Transverse colon (tissue), 4 donors: Measurements from ENCODE around the gene GGT5. TPM values are rescaled to one million over a fixed set of nuclear protein-coding genes. Genes with fewer than 3 reads are reported as not detected.
"Not testable (repeated sequence)": the region's sequence is repeated elsewhere in the genome, so short reads cannot be mapped to it uniquely, and the experiment has no call there.

Experiments used
- DNase-seq: peaks from one replicate; pipeline ENCODE4 v3.0.0-alpha.2; 2019
- H3K27ac ChIP-seq, 4 donors: fragments of 200-600 bp; sonication (generic); 2 replicates each; pipeline ENCODE4 v1.5.1; 2016 to 2018; ENCODE audit warnings: inconsistent platforms in 4 of 4
- H3K27me3 ChIP-seq: fragments of 200-600 bp; sonication (generic); 2 replicates; pipeline ENCODE4 v1.5.1; 2017; ENCODE audit warnings: inconsistent platforms
- H3K36me3 ChIP-seq, 4 donors: fragments of 200-600 bp; sonication (generic); 2 replicates each; pipeline ENCODE4 v1.5.1; 2017 to 2019; ENCODE audit warnings: inconsistent platforms in 4 of 4
- H3K4me1 ChIP-seq, 4 donors: fragments of 200-600 bp; sonication (generic); 2 replicates each; pipeline ENCODE4 v1.5.1; 2017 to 2020; ENCODE audit warnings: inconsistent platforms in 4 of 4
- H3K4me3 ChIP-seq, 4 donors: fragments of 200-600 bp; sonication (generic); 1 replicate in 1 of 4; 2 replicates in 3 of 4; pipeline versions ENCODE4 v1.5.1 to v1.6.1; 2017 to 2019; ENCODE audit warnings: inconsistent platforms in 4 of 4
- H3K9me3 ChIP-seq, 2 donors: fragments of 200-600 bp; sonication (generic); 2 replicates each; pipeline ENCODE4 v1.5.1; 2017 to 2019; ENCODE audit warnings: inconsistent platforms in 2 of 2
- EP300 ChIP-seq: sonication (generic); formaldehyde crosslinking; IDR thresholded peaks from one replicate; pipeline ENCODE4 v1.6.1; 2017; ENCODE audit warnings: antibody characterized with exemption, low read depth
- POLR2A ChIP-seq: fragments of 450-650 bp; IDR thresholded peaks from one replicate; pipeline ENCODE4 v1.6.1; 2016; ENCODE audit warnings: antibody characterized with exemption, mild to moderate bottlenecking, moderate library complexity
- POLR2AphosphoS5 ChIP-seq, 3 donors: sonication (generic); formaldehyde crosslinking; IDR thresholded peaks; one replicate each; pipeline ENCODE4 v1.6.1; 2016; ENCODE audit warnings: antibody characterized with exemption in 3 of 3
- WGBS, 2 donors: methylation state at CpG; one replicate each; pipeline ENCODE4 v1.1.5; 2018; ENCODE audit warnings: low coverage in 1 of 2; 5-methylcytosine and 5-hydroxymethylcytosine counted together
- in situ Hi-C, 4 donors: fragments of 200-750 bp; cut with MboI; loops; one replicate each; pipeline versions ENCODE4 v1.15.0 to v1.15.1; 2017; ENCODE audit warnings: low sequenced_read_pairs in 3 of 4, low pct_ligation_motif_present in 1 of 4, low pct_unique_long_range_greater_than_20kb in 1 of 4
- intact Hi-C: fragments of 100-400 bp; cut with DNase I; formaldehyde crosslinking; loops from one replicate; pipeline ENCODE4 v1.15.1; 2023; ENCODE audit warnings: low total_unique reads
- total RNA-seq, 4 donors: library from RNA; depleted of rRNA; stranded (reverse); fragments of >200 nt; gene quantifications; one replicate each; pipeline ENCODE4 v1.1.0, GENCODE V29; 2016
- TF ChIP-seq, protein P1 (sequence below), 5 experiments: fragments of 200-600 bp in 3 of 5; fragments of 450-650 bp in 2 of 5; sonication (generic) in 3 of 5; IDR thresholded peaks; 1 replicate in 2 of 5; 2 replicates in 3 of 5; pipeline ENCODE4 v1.5.1; 2016 to 2017; ENCODE audit warnings: antibody characterized with exemption in 5 of 5, inconsistent platforms in 3 of 5, mild to moderate bottlenecking in 2 of 5, moderate library complexity in 1 of 5

Gene GGT5
- total RNA-seq, 4 donors from 2014 or later: 4.1 to 15.4 (median 9.1) TPM

DNA sequence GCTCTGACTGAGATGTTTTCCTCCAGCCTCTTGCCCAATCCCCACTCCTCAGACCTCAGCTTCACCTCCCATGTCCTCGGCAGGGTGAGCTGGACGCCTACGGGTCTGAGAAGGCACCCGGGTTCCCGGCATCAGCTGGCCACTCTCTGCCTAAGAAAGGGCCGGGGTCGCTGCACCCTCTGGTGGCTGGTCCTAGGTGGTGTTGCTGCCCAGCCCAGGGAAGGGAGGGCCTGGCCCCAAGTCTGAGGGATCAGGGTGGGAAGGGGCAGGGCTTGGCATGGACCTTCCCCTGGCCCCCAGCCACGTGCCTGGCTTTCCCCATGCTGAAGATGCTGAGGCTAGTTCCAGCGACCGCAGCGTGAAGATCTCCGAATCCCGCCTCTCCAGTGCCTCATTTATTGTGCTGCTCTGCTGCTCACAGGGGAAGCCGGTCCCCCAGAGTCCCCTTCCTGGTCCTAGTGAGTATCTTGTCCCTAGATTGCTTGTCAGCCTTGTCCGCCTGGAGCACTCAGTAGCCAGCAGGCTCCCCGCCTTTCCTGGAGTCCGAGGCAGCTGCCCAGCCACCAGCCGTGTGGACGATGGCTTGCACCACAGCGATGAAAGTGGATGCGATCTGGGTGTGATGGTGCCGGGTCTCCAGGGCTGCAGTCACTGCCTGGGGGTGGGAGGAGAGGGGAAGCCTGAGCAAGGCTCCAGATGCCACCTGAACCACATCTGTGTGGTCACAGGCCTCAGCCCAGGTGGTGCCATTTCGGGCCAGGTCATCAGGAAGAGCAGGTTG lies 2.9 kb upstream of the GGT5 start:
- 44% methylated on average over 21 of the region's 23 CpGs; no CpG with 5 or more reads in 1 of the 2 donors for WGBS, 2 donors
- in situ Hi-C loops (no loop called here), intact Hi-C loops (loop anchor here (5.0 kb wide), 2 partner anchors 40 to 55 kb away; no protein-coding TSS in a partner anchor)
- DNase-seq: peak; percentile 81
- Histone ChIP-seq H3K27ac (peak overlapping the region; percentile 75 to 88 (median 82)), H3K4me3 (no peak overlapping the region), H3K4me1 (peaks cover 8 to 19% (median 9%) of the 10 kb centered on the region in 4 donors), H3K9me3 (no peaks in the 10 kb centered on the region), H3K36me3 (no peaks in the 10 kb centered on the region), H3K27me3 (no peaks in the 10 kb centered on the region)
- no peak for TF ChIP-seq POLR2A
- TF ChIP-seq POLR2AphosphoS5 (IDR thresholded peaks at IDR 0.05): peak; percentile 25 to 46 (median 35)
- TF ChIP-seq, protein P1, sequence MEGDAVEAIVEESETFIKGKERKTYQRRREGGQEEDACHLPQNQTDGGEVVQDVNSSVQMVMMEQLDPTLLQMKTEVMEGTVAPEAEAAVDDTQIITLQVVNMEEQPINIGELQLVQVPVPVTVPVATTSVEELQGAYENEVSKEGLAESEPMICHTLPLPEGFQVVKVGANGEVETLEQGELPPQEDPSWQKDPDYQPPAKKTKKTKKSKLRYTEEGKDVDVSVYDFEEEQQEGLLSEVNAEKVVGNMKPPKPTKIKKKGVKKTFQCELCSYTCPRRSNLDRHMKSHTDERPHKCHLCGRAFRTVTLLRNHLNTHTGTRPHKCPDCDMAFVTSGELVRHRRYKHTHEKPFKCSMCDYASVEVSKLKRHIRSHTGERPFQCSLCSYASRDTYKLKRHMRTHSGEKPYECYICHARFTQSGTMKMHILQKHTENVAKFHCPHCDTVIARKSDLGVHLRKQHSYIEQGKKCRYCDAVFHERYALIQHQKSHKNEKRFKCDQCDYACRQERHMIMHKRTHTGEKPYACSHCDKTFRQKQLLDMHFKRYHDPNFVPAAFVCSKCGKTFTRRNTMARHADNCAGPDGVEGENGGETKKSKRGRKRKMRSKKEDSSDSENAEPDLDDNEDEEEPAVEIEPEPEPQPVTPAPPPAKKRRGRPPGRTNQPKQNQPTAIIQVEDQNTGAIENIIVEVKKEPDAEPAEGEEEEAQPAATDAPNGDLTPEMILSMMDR (IDR thresholded peaks at IDR 0.05): peak; percentile 67 to 89 (median 77)

GRCh38 chr22:24247011-24247507 lies 2.2 kb upstream of the GGT5 start:
- TF ChIP-seq, protein P1 (IDR thresholded peaks at IDR 0.05): no peak
- TF ChIP-seq EP300 (no peak), POLR2AphosphoS5 (IDR thresholded peaks at IDR 0.05) (no peak), POLR2A (no peak)
- in situ Hi-C loops: no loop called here
- Histone ChIP-seq H3K36me3 (no peaks in the 10 kb centered on the region), H3K4me3 (no peak overlapping the region), H3K4me1 (peaks cover 8 to 26% (median 9%) of the 10 kb centered on the region in 4 donors), H3K9me3 (no peaks in the 10 kb centered on the region), H3K27me3 (no peaks in the 10 kb centered on the region), H3K27ac (peak overlapping the region; percentile 75 to 88 (median 82))
- DNase-seq: no peak
- intact Hi-C loops: loop anchor here (5.0 kb wide), 2 partner anchors 40 to 55 kb away; no protein-coding TSS in a partner anchor
- 72 to 76% methylated on average over 2 to 5 of the region's 6 CpGs for WGBS, 2 donors

- 69% methylated on average over 17 of the region's 18 CpGs; no CpG with 5 or more reads in 1 of the 2 donors for WGBS, 2 donors
- H3K27me3 ChIP-seq, H3K4me3 ChIP-seq, H3K36me3 ChIP-seq, H3K9me3 ChIP-seq, in situ Hi-C loops: not testable (repeated sequence)
- H3K27ac ChIP-seq: peak overlapping the region; percentile 75 to 88 (median 82)
- intact Hi-C loops: loop anchor here (5.0 kb wide), 2 partner anchors 39 to 54 kb away; no protein-coding TSS in a partner anchor
- H3K4me1 ChIP-seq: peaks cover 8 to 28% (median 9%) of the 10 kb centered on the region in 4 donors
- DNase-seq: peak; percentile 42
- TF ChIP-seq POLR2A (peak; percentile 32), POLR2AphosphoS5 (IDR thresholded peaks at IDR 0.05) (peak in 2 of 3 donors; percentile 51 to 58)
Observed at GRCh38 chr22:24245584-24246561, 991 bp upstream of the GGT5 start.

- no peak for DNase-seq
- intact Hi-C loops: no loop called here
- in situ Hi-C loops: no loop called here
- TF ChIP-seq EP300: no peak
- TF ChIP-seq POLR2A: no peak
- no peak for TF ChIP-seq POLR2AphosphoS5 (IDR thresholded peaks at IDR 0.05)
- TF ChIP-seq, protein P1 (IDR thresholded peaks at IDR 0.05): no peak
- Histone ChIP-seq H3K27me3 (no peaks in the 10 kb centered on the region), H3K4me1 (peaks cover 8 to 28% (median 9%) of the 10 kb centered on the region in 4 donors), H3K9me3 (no peaks in the 10 kb centered on the region), H3K4me3 (peak overlapping the region in 3 of 4 donors; percentile 12 to 22 (median 15)), H3K27ac (peak overlapping the region; percentile 51 to 88 (median 76)), H3K36me3 (no peaks in the 10 kb centered on the region)
- WGBS, 2 donors: 69 to 84% methylated on average over 10 to 19 of the region's 19 CpGs
Observed at GRCh38 chr22:24244144-24244787, 616 bp downstream of the GGT5 start.

GRCh38 chr22:24243417-24243816 lies 1.5 kb downstream of the GGT5 start:
- H3K9me3 ChIP-seq, intact Hi-C loops, H3K4me3 ChIP-seq, H3K27me3 ChIP-seq, H3K36me3 ChIP-seq, DNase-seq, in situ Hi-C loops: not testable (repeated sequence)
- peaks cover 8 to 28% (median 9%) of the 10 kb centered on the region in 4 donors for H3K4me1 ChIP-seq
- peak overlapping the region; percentile 40 to 88 (median 68) for H3K27ac ChIP-seq
- WGBS, 2 donors: 71% methylated on average over 3 of the region's 3 CpGs; no CpG with 5 or more reads in 1 of the 2 donors

GRCh38 chr22:24240985-24241692 lies 3.7 kb downstream of the GGT5 start:
- peaks cover 2 to 21% (median 3%) of the 10 kb centered on the region in 4 donors for H3K4me1 ChIP-seq
- WGBS, 2 donors: 72 to 74% methylated on average over 4 to 9 of the region's 9 CpGs
- in situ Hi-C loops, H3K27ac ChIP-seq, H3K9me3 ChIP-seq, H3K4me3 ChIP-seq, intact Hi-C loops, H3K27me3 ChIP-seq, H3K36me3 ChIP-seq, DNase-seq: not testable (repeated sequence)
